Effector memory CD8-positive, alpha-beta T cell (primary cell): ENCODE results near the gene KIF2C.
A peak's percentile ranks its signal among the peaks of the same experiment; 100 is the strongest.

ENCODE experiments used
- ATAC-seq: fragments of 150-1000 bp; cut with Tn5 transposase; replicated peaks from 2 replicates; pipeline ENCODE4 v1.10.0; 2021; ENCODE audit warnings: mild to moderate bottlenecking, moderate library complexity
- DNase-seq, 3 experiments: peaks; one replicate each; pipeline ENCODE4 v3.0.0; 2021
- H3K27ac Mint-ChIP-seq, 2 donors: one replicate each; pipeline ENCODE4 v1.8.0; 2022; ENCODE audit warnings: mild to moderate bottlenecking in 2 of 2, mixed read lengths in 2 of 2, moderate library complexity in 2 of 2
- H3K27me3 Mint-ChIP-seq, 2 donors: one replicate each; pipeline ENCODE4 v1.8.0; 2022; ENCODE audit warnings: mixed read lengths in 2 of 2
- H3K36me3 Mint-ChIP-seq: one replicate; pipeline ENCODE4 v1.8.0; 2022; ENCODE audit warnings: mild to moderate bottlenecking, moderate library complexity, mixed read lengths; ENCODE audit not compliant: insufficient read depth
- H3K4me1 Mint-ChIP-seq, 2 donors: one replicate each; pipeline ENCODE4 v1.8.0; 2022; ENCODE audit warnings: low read depth in 2 of 2, mixed read lengths in 2 of 2
- H3K4me3 Mint-ChIP-seq, 2 donors: one replicate each; pipeline ENCODE4 v1.8.0; 2022; ENCODE audit warnings: mild to moderate bottlenecking in 2 of 2, mixed read lengths in 2 of 2, moderate library complexity in 2 of 2
- H3K9me3 Mint-ChIP-seq, 2 donors: one replicate each; pipeline ENCODE4 v1.8.0; 2022; ENCODE audit warnings: mixed read lengths in 2 of 2

KIF2C gene

GRCh38 chr1:44707112-44707881, 32.3 kb upstream of the KIF2C start:
- no peak overlapping the region for H3K27ac Mint-ChIP-seq
- H3K4me1 Mint-ChIP-seq = peaks cover 3 to 4% of the 10 kb centered on the region in 2 donors
- no peak for DNase-seq
- H3K9me3 Mint-ChIP-seq = no peaks in the 10 kb centered on the region
- peaks cover 0 to 10% of the 10 kb centered on the region in 2 donors for H3K27me3 Mint-ChIP-seq
- H3K36me3 Mint-ChIP-seq = no peaks in the 10 kb centered on the region
- ATAC-seq = no peak
- H3K4me3 Mint-ChIP-seq = no peak overlapping the region

- H3K4me3 Mint-ChIP-seq = peak overlapping the region; percentile 1 to 54
- peaks cover 0 to 10% of the 10 kb centered on the region in 2 donors for H3K27me3 Mint-ChIP-seq
- no peaks in the 10 kb centered on the region for H3K36me3 Mint-ChIP-seq
- H3K9me3 Mint-ChIP-seq = no peaks in the 10 kb centered on the region
- peaks cover 3 to 4% of the 10 kb centered on the region in 2 donors for H3K4me1 Mint-ChIP-seq
- H3K27ac Mint-ChIP-seq = no peak overlapping the region
- ATAC-seq (peak; percentile 83), DNase-seq (peak; percentile 25 to 38 (median 31))
These were observed 31.4 kb upstream of the KIF2C start for GRCh38 chr1:44707959-44708831.

GRCh38 chr1:44713321-44713781, 26.3 kb upstream of the KIF2C start:
- Mint-ChIP-seq H3K9me3 (no peaks in the 10 kb centered on the region), H3K4me1 (peaks cover 21 to 31% of the 10 kb centered on the region in 2 donors), H3K27me3 (peaks cover 0 to 10% of the 10 kb centered on the region in 2 donors), H3K36me3 (peaks cover under 1% of the 10 kb centered on the region), H3K4me3 (no peak overlapping the region), H3K27ac (no peak overlapping the region)
- ATAC-seq = no peak
- DNase-seq = no peak

- H3K36me3 Mint-ChIP-seq = peaks cover 4% of the 10 kb centered on the region
- no peaks in the 10 kb centered on the region for H3K9me3 Mint-ChIP-seq
- H3K4me3 Mint-ChIP-seq = peak overlapping the region in 1 of 2 donors; percentile 54
- H3K27me3 Mint-ChIP-seq = no peaks in the 10 kb centered on the region
- no peak overlapping the region for H3K27ac Mint-ChIP-seq
- ATAC-seq (no peak), DNase-seq (no peak)
- peaks cover 22 to 37% of the 10 kb centered on the region in 2 donors for H3K4me1 Mint-ChIP-seq
These were observed 25.1 kb upstream of the KIF2C start for GRCh38 chr1:44714532-44714931.

- H3K27me3 Mint-ChIP-seq = no peaks in the 10 kb centered on the region
- peaks cover 22 to 40% of the 10 kb centered on the region in 2 donors for H3K4me1 Mint-ChIP-seq
- H3K9me3 Mint-ChIP-seq = no peaks in the 10 kb centered on the region
- no peak overlapping the region for H3K27ac Mint-ChIP-seq
- H3K36me3 Mint-ChIP-seq = peaks cover 4% of the 10 kb centered on the region
- H3K4me3 Mint-ChIP-seq = peak overlapping the region; percentile 29 to 54
- peak; percentile 64 to 75 (median 71) for DNase-seq
- peak; percentile 95 for ATAC-seq
These were observed 24.6 kb upstream of the KIF2C start for GRCh38 chr1:44714944-44715571.

GRCh38 chr1:44717156-44717555, 22.5 kb upstream of the KIF2C start:
- peak overlapping the region in 1 of 2 donors; percentile 82 for H3K27ac Mint-ChIP-seq
- no peaks in the 10 kb centered on the region for H3K9me3 Mint-ChIP-seq
- ATAC-seq (no peak), DNase-seq (no peak)
- no peak overlapping the region for H3K4me3 Mint-ChIP-seq
- H3K36me3 Mint-ChIP-seq = peaks cover 19% of the 10 kb centered on the region
- H3K27me3 Mint-ChIP-seq = no peaks in the 10 kb centered on the region
- peaks cover 35 to 59% of the 10 kb centered on the region in 2 donors for H3K4me1 Mint-ChIP-seq

- Mint-ChIP-seq H3K27me3 (no peaks in the 10 kb centered on the region), H3K9me3 (no peaks in the 10 kb centered on the region), H3K4me1 (peaks cover 35 to 59% of the 10 kb centered on the region in 2 donors), H3K27ac (peak overlapping the region in 1 of 2 donors; percentile 82), H3K4me3 (no peak overlapping the region), H3K36me3 (peaks cover 19% of the 10 kb centered on the region)
- ATAC-seq (no peak), DNase-seq (no peak)
These were observed 22.0 kb upstream of the KIF2C start for GRCh38 chr1:44717653-44718052.

- peaks cover 19% of the 10 kb centered on the region for H3K36me3 Mint-ChIP-seq
- H3K27ac Mint-ChIP-seq = no peak overlapping the region
These were observed 21.5 kb upstream of the KIF2C start for GRCh38 chr1:44718091-44718490.

GRCh38 chr1:44719318-44719717, 20.3 kb upstream of the KIF2C start:
- Mint-ChIP-seq H3K9me3 (no peaks in the 10 kb centered on the region), H3K27ac (peak overlapping the region in 1 of 2 donors; percentile 6), H3K4me3 (no peak overlapping the region), H3K36me3 (peaks cover 26% of the 10 kb centered on the region), H3K27me3 (no peaks in the 10 kb centered on the region), H3K4me1 (peaks cover 45 to 68% of the 10 kb centered on the region in 2 donors)
- ATAC-seq = no peak
- DNase-seq = no peak

More at GRCh38 chr1:44718091-44718490, 21.5 kb upstream of the KIF2C start:
- Mint-ChIP-seq H3K4me3 (peak overlapping the region in 1 of 2 donors; percentile 17), H3K9me3 (no peaks in the 10 kb centered on the region), H3K27me3 (no peaks in the 10 kb centered on the region), H3K4me1 (peaks cover 36 to 62% of the 10 kb centered on the region in 2 donors)
- DNase-seq (no peak), ATAC-seq (no peak)

- Mint-ChIP-seq H3K27me3 (no peaks in the 10 kb centered on the region), H3K9me3 (no peaks in the 10 kb centered on the region), H3K27ac (peak overlapping the region; percentile 98), H3K4me3 (peak overlapping the region; percentile 56 to 79), H3K4me1 (peaks cover 42 to 66% of the 10 kb centered on the region in 2 donors), H3K36me3 (peaks cover 29% of the 10 kb centered on the region)
- no peak for DNase-seq
- ATAC-seq = no peak
These were observed 19.4 kb upstream of the KIF2C start for GRCh38 chr1:44720281-44720680.

- H3K4me3 Mint-ChIP-seq = peak overlapping the region; percentile 65 to 79
- peak overlapping the region; percentile 98 for H3K27ac Mint-ChIP-seq
- no peaks in the 10 kb centered on the region for H3K9me3 Mint-ChIP-seq
- H3K27me3 Mint-ChIP-seq = no peaks in the 10 kb centered on the region
- peak; percentile 90 for ATAC-seq
- DNase-seq = peak; percentile 56 to 63 (median 61)
- peaks cover 29% of the 10 kb centered on the region for H3K36me3 Mint-ChIP-seq
- H3K4me1 Mint-ChIP-seq = peaks cover 32 to 55% of the 10 kb centered on the region in 2 donors
These were observed 17.9 kb upstream of the KIF2C start for GRCh38 chr1:44721485-44722361.

- Mint-ChIP-seq H3K9me3 (no peaks in the 10 kb centered on the region), H3K27me3 (no peaks in the 10 kb centered on the region), H3K4me3 (peak overlapping the region; percentile 46 to 77), H3K27ac (peak overlapping the region; percentile 77 to 89), H3K4me1 (peaks cover 28 to 48% of the 10 kb centered on the region in 2 donors), H3K36me3 (peaks cover 29% of the 10 kb centered on the region)
- DNase-seq (no peak), ATAC-seq (no peak)
These were observed 16.6 kb upstream of the KIF2C start for GRCh38 chr1:44723064-44723463.
